Islet of Langerhans (tissue), 1 donor: ENCODE measurements around the gene CENPH.
"Not testable (repeated sequence)": the region's sequence is repeated elsewhere in the genome, so short reads cannot be mapped to it uniquely, and the experiment has no call there.

Source experiments
- FAIRE-seq: peaks from one replicate; lab custom pipeline; 2011; peaks lifted over from hg19 to GRCh38; lab: Jason Lieb, UNC

CENPH gene

GRCh38 chr5:69255940-69256339 lies 66.6 kb downstream of the CENPH start:
- not testable (repeated sequence) for FAIRE-seq

GRCh38 chr5:69257577-69257976 lies 68.2 kb downstream of the CENPH start:
- no peak for FAIRE-seq
